ENCODE data around the gene CACNG7. TPM values are rescaled to one million over a fixed set of nuclear protein-coding genes. Genes with fewer than 3 reads are reported as not detected.

CACNG7 gene
- total RNA-seq, 1 experiment from 2014 or later: not detected

DNA sequence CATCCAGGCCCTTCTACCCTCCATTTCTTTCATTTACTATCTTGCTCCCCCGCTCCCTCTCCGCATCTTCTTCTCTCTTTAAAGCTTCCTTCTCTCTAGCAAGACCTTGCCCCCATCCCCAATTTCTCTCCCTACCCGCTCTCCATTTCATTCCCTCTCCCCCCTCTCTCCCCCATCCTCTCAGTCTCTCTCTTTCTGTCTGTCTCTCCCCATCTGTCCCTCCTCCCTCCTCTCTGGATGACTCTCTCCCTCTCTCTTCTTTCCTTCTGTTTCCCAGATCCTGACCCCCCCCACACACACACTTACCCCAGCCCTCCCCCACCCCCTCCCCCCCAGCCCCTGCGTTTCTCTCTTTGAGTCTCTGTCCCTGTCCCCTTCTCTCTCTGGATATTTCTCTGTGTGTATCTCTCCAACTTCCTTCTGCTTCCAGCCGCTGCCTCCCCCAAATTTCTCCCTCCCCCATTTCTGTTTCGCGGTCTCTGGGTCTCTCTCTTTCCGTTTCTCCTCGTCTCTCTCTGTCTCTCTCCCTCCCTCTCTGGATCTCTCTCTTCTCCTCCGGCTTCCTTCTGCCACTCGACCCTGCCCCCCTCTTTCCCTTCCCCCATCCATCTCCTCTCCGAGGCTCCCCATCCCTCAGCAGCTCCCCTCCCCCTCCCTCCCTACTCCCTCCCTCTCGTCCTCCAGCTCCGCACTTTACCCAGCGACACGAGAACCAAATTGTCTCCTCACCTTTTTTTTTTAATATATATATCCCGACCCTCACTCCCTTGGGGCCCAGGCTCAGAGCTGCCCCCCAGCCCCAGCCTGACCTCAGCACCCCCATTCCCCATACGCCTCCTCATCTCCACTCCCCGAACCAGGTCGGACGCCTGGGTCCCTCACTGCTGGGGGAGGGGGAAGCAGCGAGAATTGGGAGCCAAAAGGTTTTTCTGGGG lies 50.0 kb downstream of the CACNG7 start:
- Histone ChIP-seq H4K20me1 (ENCODE audit: insufficient read depth) (no peaks in the 10 kb centered on the region), H3K4me1 (ENCODE audit: control insufficient read depth in 1 of 2, insufficient read depth in 2 of 2, low read length in 2 of 2) (no peaks in the 10 kb centered on the region), H3K4me3 (replicated peaks in 1 of 2; ENCODE audit: low read depth in 1 of 2, low read length in 2 of 2) (no peak overlapping the region), H3K9ac (ENCODE audit: low read length) (no peak overlapping the region), H3K9me2 (ENCODE audit: insufficient read depth) (no peaks in the 10 kb centered on the region), H3K4me2 (ENCODE audit: low read length) (no peak overlapping the region), H3K27me3 (ENCODE audit: insufficient read depth, low read length) (peaks cover 16% of the 10 kb centered on the region), H2AFZ (ENCODE audit: low read depth, low read length, poor library complexity, severe bottlenecking) (no peak overlapping the region), H3K27ac (ENCODE audit: low read depth, low read length) (no peak overlapping the region), H3K79me2 (ENCODE audit: insufficient read depth, low read length) (no peaks in the 10 kb centered on the region), H3K36me3 (ENCODE audit: control insufficient read depth in 1 of 2, insufficient read depth in 2 of 2, low read length in 2 of 2) (no peaks in the 10 kb centered on the region), H3K9me3 (ENCODE audit: control insufficient read depth in 1 of 2, insufficient read depth in 1 of 2, low read depth in 1 of 2, low read length in 2 of 2) (no peaks in the 10 kb centered on the region)
- BruUV-seq (replicated peaks): no TSS peak
- DNase-seq (ENCODE audit: low read depth, low spot score) (no peak), ATAC-seq (no peak)
- TF ChIP-seq JUND (IDR thresholded peaks at IDR 0.05): no peak
- no peak for TF ChIP-seq ZBTB33 (IDR thresholded peaks at IDR 0.05; ENCODE audit: extremely low read depth, insufficient replicate concordance, low read length)
- no peak for TF ChIP-seq SIN3A (IDR thresholded peaks at IDR 0.05; ENCODE audit: low read depth)
- TF ChIP-seq, protein P1, sequence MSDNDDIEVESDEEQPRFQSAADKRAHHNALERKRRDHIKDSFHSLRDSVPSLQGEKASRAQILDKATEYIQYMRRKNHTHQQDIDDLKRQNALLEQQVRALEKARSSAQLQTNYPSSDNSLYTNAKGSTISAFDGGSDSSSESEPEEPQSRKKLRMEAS (IDR thresholded peaks at IDR 0.05): no peak
- no peak for TF ChIP-seq EGR1 (IDR thresholded peaks at IDR 0.05; ENCODE audit: low read depth)
- TF ChIP-seq POLR2AphosphoS5 (IDR thresholded peaks at IDR 0.05; ENCODE audit: low read depth, low read length): no peak
- TF ChIP-seq ZFX (IDR thresholded peaks at IDR 0.05): no peak
- no peak for TF ChIP-seq RAD21 (IDR thresholded peaks at IDR 0.05; ENCODE audit: low read depth)
- TF ChIP-seq EZH2phosphoT487 (IDR thresholded peaks at IDR 0.05; ENCODE audit: borderline replicate concordance): no peak
- no peak for TF ChIP-seq FOSL1 (IDR thresholded peaks at IDR 0.05; ENCODE audit: low read depth)
- no peak for TF ChIP-seq SRF (IDR thresholded peaks at IDR 0.05; ENCODE audit: low read depth)
- TF ChIP-seq SP1 (IDR thresholded peaks at IDR 0.05; ENCODE audit: low read depth): no peak
- no peak for TF ChIP-seq CTCF (IDR thresholded peaks at IDR 0.05 in 2 of 3, conservative IDR thresholded peaks at IDR 0.05 in 1 of 3; ENCODE audit: borderline replicate concordance in 1 of 3, insufficient read depth in 1 of 3, low read depth in 2 of 3, low read length in 2 of 3)
- TF ChIP-seq TCF7L2 (IDR thresholded peaks at IDR 0.05; ENCODE audit: borderline replicate concordance, extremely low read depth, insufficient read depth, insufficient read length): no peak
- CTCF ChIA-PET: no interaction called here
- intact Hi-C loops (cut with micrococcal nuclease): no loop called here
- RAD21 ChIA-PET (ENCODE audit: low non-redundant PET in 1 of 2, low total read pairs in 2 of 2, uncharacterized antibody in 2 of 2, unreplicated experiment in 2 of 2): no interaction called here
- POLR2A ChIA-PET: no interaction called here

All from HCT116 (cell line).